KOPT-K1 (cell line): Measurements from ENCODE around the gene FXYD6.
A peak's percentile ranks its signal among the peaks of the same experiment; 100 is the strongest.

ENCODE experiments used
- H3K27ac ChIP-seq: fragments of 200-600 bp; sonication (generic); 2 replicates; pipeline ENCODE4 v1.5.1; 2016; ENCODE audit warnings: antibody characterized with exemption, mild to moderate bottlenecking, low read depth, low read length; ENCODE audit not compliant: poor library complexity, severe bottlenecking
- H3K36me3 ChIP-seq: fragments of 200-600 bp; sonication (generic); 2 replicates; pipeline ENCODE4 v1.5.1; 2017; ENCODE audit warnings: antibody characterized with exemption, mild to moderate bottlenecking, low read length, moderate library complexity; ENCODE audit not compliant: insufficient read depth
- H3K9me3 ChIP-seq: fragments of 200-600 bp; sonication (generic); 2 replicates; pipeline ENCODE4 v1.5.1; 2017; ENCODE audit warnings: antibody characterized with exemption, low read length, mild to moderate bottlenecking; ENCODE audit not compliant: insufficient read depth, poor library complexity, severe bottlenecking

FXYD6 gene

DNA sequence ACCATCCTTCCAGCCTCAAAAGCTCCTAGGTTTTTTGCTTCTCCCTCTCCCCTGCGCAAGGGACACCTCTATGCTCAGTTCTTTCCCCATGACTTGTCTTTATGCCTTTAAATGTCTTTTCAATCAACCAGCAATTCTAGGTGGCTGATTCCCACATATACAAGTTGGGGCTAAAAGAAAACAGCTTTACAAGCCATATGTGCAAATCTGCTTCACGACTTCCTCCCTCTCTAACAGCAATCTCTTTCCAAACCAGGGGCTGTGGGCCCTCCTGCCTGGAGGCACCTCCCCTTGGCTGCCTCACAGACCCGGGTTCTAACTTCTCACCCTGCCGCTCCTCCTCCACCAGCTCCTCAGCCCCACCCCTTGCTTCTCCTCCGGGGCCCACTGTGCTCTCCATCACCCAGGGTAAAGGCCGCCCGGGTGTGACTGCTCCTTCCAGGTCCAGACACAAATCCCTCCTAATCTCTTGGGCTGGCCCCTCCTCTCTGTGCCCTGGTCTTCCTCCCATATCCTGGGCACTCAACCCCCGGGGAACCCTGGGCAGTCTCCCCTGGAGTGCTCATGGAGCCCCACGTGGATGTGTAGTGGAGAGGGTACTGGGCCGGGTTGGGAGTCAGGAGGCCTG lies 38.6 kb upstream of the FXYD6 start:
- H3K9me3 ChIP-seq = no peaks in the 10 kb centered on the region
- no peaks in the 10 kb centered on the region for H3K36me3 ChIP-seq

DNA sequence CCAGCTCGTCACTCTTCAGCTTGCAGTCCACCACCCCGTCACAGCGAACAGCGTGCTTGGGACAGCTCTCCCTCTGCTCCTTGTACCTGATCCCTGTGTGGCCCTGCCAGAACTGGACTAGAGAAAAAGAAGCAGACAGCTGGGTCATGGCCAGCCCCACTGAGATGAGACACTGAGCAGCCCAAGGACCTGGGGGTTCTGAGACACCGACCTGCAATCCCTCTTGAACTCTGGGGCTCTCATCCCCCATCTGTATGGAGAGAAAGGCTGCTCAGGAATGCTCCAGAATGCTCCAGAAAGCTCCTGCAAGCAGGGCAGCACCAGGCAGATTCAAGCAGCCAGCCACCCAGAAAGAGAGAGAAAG lies 37.9 kb upstream of the FXYD6 start:
- H3K9me3 ChIP-seq = no peaks in the 10 kb centered on the region
- H3K27ac ChIP-seq = peak overlapping the region; percentile 44
- no peaks in the 10 kb centered on the region for H3K36me3 ChIP-seq

More for the DNA sequence above, 38.6 kb upstream of the FXYD6 start:
- peak overlapping the region; percentile 44 for H3K27ac ChIP-seq

- Histone ChIP-seq H3K27ac (peak overlapping the region; percentile 44), H3K36me3 (no peaks in the 10 kb centered on the region), H3K9me3 (no peaks in the 10 kb centered on the region)
Observed at GRCh38 chr11:117913736-117914397, 37.4 kb upstream of the FXYD6 start.

DNA sequence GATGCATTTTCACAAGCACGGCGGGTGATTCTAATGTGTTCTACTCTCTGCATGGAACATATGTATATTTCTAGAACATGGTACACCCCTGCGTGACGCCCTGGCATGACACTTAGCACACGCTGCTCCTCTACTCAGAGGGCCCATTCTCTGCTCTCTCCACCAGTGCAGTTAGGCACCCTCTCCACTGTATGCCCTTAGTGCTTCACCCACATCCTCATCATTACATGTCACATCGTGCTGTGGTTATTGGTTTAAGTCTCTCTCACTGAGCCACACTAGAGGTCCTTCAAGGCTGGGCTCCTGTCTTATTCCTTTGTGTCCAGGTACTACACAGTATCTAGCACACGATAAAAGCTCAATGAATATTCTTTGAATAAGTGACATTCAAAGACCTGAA lies 36.0 kb upstream of the FXYD6 start:
- no peaks in the 10 kb centered on the region for H3K36me3 ChIP-seq
- no peak overlapping the region for H3K27ac ChIP-seq
- no peaks in the 10 kb centered on the region for H3K9me3 ChIP-seq

GRCh38 chr11:117911694-117912093 lies 35.2 kb upstream of the FXYD6 start:
- H3K27ac ChIP-seq = no peak overlapping the region
- no peaks in the 10 kb centered on the region for H3K36me3 ChIP-seq
- H3K9me3 ChIP-seq = no peaks in the 10 kb centered on the region

GRCh38 chr11:117910941-117911655 lies 34.6 kb upstream of the FXYD6 start:
- H3K27ac ChIP-seq = no peak overlapping the region
- H3K9me3 ChIP-seq = no peaks in the 10 kb centered on the region
- no peaks in the 10 kb centered on the region for H3K36me3 ChIP-seq

- Histone ChIP-seq H3K27ac (no peak overlapping the region), H3K36me3 (no peaks in the 10 kb centered on the region), H3K9me3 (no peaks in the 10 kb centered on the region)
Observed at GRCh38 chr11:117910525-117910924, 34.1 kb upstream of the FXYD6 start.

DNA sequence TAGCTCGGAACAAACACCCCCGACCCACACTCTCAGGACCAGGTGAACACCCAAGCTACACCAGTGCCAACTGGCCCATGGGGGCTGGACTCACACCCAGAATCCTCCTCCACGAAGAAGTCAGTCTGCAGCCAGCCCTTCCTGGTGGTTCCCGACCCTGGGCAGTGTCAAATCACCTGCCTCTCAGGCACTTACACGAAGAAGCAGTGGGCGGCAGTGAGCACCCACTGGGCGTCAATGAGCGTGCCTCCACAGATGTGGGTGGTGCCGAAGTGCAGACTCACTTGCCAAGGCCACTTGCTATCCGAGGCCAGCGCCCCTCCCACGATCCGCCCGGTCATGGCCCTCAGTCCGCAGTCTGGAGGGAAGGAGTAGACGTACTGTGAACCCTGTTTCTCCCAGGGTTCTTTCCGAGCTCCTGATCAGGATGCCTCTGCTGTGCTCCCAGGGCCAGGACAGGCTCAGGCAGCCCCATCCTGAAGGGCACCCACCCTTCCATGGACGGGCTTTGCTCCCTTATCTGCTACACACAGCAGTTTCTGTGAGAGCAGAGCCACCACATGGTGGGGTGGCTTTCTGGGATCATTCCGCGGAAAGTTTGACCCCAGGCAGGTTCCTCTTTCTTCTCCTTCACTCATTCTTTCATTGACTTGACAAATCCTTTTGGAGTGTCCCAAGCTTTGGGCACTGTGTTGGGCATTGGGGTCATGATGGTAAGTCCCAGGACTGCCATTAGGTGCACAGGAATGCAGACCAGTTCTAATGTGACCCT lies 33.3 kb upstream of the FXYD6 start:
- Histone ChIP-seq H3K27ac (no peak overlapping the region), H3K36me3 (no peaks in the 10 kb centered on the region), H3K9me3 (no peaks in the 10 kb centered on the region)

GRCh38 chr11:117908959-117909610 lies 32.6 kb upstream of the FXYD6 start:
- Histone ChIP-seq H3K9me3 (no peaks in the 10 kb centered on the region), H3K27ac (no peak overlapping the region), H3K36me3 (no peaks in the 10 kb centered on the region)

- H3K36me3 ChIP-seq = no peaks in the 10 kb centered on the region
- no peaks in the 10 kb centered on the region for H3K9me3 ChIP-seq
- H3K27ac ChIP-seq = peak overlapping the region; percentile 69
Observed at GRCh38 chr11:117908109-117908895, 31.8 kb upstream of the FXYD6 start.

- H3K9me3 ChIP-seq = no peaks in the 10 kb centered on the region
- H3K36me3 ChIP-seq = no peaks in the 10 kb centered on the region
- H3K27ac ChIP-seq = peak overlapping the region; percentile 69
Observed at GRCh38 chr11:117907276-117908108, 31.0 kb upstream of the FXYD6 start.

DNA sequence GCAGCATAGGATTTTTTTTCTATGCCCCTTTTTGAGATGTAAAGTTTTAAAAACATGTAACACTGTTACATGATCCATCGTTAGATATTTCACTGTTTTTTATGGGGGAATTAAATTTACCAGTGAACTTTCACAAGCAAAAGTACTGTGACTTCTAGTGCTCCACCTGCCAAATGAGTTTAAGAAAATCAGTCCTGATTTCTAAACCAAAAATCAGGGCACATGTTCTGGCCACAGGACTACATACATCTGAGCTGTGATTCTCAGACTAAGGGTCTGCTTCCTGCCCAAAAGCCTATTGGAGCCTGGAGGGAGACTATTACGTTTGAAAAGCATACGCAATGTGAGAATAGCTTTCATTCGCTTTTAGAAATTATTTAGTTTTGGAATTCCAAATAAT lies 30.3 kb upstream of the FXYD6 start:
- H3K27ac ChIP-seq = no peak overlapping the region
- H3K36me3 ChIP-seq = no peaks in the 10 kb centered on the region
- H3K9me3 ChIP-seq = no peaks in the 10 kb centered on the region

GRCh38 chr11:117906126-117906525 lies 29.7 kb upstream of the FXYD6 start:
- no peaks in the 10 kb centered on the region for H3K36me3 ChIP-seq
- no peaks in the 10 kb centered on the region for H3K9me3 ChIP-seq
- no peak overlapping the region for H3K27ac ChIP-seq
